Uterus (tissue), 2 donors: Measurements from ENCODE around the gene SLC8A1.

ENCODE experiments used
- CTCF ChIP-seq, 4 experiments: fragments of 200-600 bp in 2 of 4; fragments of 450-650 bp in 2 of 4; sonication (generic) in 2 of 4; IDR thresholded peaks; one replicate each; pipeline ENCODE4 v1.5.1; 2016 to 2019; ENCODE audit warnings: antibody characterized with exemption in 4 of 4, mild to moderate bottlenecking in 2 of 4, moderate library complexity in 1 of 4
- POLR2A ChIP-seq, 2 donors: fragments of 450-650 bp; IDR thresholded peaks; one replicate each; pipeline ENCODE4 v1.6.1; 2016; ENCODE audit warnings: antibody characterized with exemption in 2 of 2, mild to moderate bottlenecking in 1 of 2, moderate library complexity in 1 of 2

GRCh38 chr2:40403233-40403836 lies 48.6 kb downstream of the SLC8A1 start:
- TF ChIP-seq POLR2A (IDR thresholded peaks at IDR 0.05) (no peak), CTCF (IDR thresholded peaks at IDR 0.05) (no peak)
